HG03064 (cell line): Measurements from ENCODE around the gene NUP107.

Experiments
- ATAC-seq: cut with Tn5 transposase; IDR thresholded peaks from one replicate; pipeline ENCODE4 v1.9.1; 2021; ENCODE audit warnings: low read depth; ENCODE audit not compliant: unreplicated experiment

Gene NUP107

DNA sequence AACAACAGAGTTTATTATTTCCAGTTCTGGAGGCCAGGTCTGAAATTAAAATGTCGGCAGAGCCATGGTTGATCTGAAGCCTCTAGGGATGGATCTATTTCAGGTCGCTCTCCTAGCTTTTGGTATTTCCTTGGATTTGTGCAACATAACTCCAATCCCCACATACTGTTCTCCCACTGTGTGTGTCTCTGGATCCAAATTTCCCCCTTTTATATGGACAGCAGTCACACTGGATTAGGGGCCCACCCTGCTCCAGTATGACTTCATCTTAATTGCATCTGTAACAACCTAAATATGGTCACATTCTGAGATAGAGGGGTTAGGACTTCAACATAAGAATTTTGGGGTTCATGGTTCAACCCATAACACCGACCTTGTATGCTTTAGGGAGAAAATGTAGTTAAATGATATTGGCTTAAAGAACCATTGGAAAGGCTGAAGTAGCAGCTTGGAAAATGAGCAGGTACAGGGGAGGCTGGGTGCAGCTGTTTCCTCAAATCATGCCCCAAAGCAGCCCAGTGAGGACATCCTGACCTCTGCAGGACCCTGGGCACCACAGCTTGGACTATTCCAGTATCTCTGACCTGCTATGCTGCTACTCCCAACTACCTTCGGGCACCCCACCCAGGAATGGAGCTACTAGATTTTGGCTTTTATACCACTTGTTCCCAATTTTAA is 107.3 kb downstream of the NUP107 start:
- no peak for ATAC-seq

GRCh38 chr12:68794653-68795251 is 108.0 kb downstream of the NUP107 start:
- no peak for ATAC-seq
